ENCODE measurements around the gene C1orf105.

The C1orf105 gene

GRCh38 chr1:172460177-172460576 lies 39.7 kb downstream of the C1orf105 start:
- no peak for DNase-seq (ENCODE audit: extremely low read depth, low read depth)

DNA sequence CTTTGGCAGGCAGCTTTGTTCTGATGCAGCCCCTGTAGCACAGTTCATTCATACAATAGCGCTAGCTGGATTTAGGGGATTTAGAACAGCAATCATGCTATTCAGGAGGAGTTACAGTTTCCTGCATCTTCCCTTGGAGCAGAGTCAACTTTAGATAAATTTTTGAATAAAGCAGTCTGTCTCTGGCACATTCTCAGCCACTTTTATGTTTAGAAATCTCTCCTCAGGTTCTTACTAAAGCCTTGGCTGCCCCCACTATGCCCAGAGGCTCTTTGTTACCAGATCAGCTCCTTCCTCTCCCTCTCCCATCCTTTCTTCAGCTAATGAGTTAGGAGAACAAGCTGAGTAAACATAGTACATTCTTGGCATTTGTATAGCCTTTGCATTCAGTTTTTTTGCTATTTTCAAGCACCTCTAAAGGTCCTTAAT lies 40.4 kb downstream of the C1orf105 start:
- DNase-seq (ENCODE audit: extremely low read depth, low read depth): no peak
- no peak overlapping the region for H3K4me3 ChIP-seq (replicated peaks; ENCODE audit: low read depth, low read length)

More at GRCh38 chr1:172460177-172460576, 39.7 kb downstream of the C1orf105 start:
- TF ChIP-seq CTCF (IDR thresholded peaks at IDR 0.05; ENCODE audit: low read depth, low read length, missing control alignments): no peak
- H3K4me3 ChIP-seq (replicated peaks; ENCODE audit: low read depth, low read length): no peak overlapping the region

GRCh38 chr1:172465617-172466016 lies 45.1 kb downstream of the C1orf105 start:
- H3K4me3 ChIP-seq (replicated peaks; ENCODE audit: low read depth, low read length): no peak overlapping the region
- no peak for TF ChIP-seq CTCF (IDR thresholded peaks at IDR 0.05; ENCODE audit: low read depth, low read length, missing control alignments)
- no peak for DNase-seq (ENCODE audit: extremely low read depth, low read depth)

More for the DNA sequence above, 40.4 kb downstream of the C1orf105 start:
- TF ChIP-seq CTCF (IDR thresholded peaks at IDR 0.05; ENCODE audit: low read depth, low read length, missing control alignments): no peak

DNA sequence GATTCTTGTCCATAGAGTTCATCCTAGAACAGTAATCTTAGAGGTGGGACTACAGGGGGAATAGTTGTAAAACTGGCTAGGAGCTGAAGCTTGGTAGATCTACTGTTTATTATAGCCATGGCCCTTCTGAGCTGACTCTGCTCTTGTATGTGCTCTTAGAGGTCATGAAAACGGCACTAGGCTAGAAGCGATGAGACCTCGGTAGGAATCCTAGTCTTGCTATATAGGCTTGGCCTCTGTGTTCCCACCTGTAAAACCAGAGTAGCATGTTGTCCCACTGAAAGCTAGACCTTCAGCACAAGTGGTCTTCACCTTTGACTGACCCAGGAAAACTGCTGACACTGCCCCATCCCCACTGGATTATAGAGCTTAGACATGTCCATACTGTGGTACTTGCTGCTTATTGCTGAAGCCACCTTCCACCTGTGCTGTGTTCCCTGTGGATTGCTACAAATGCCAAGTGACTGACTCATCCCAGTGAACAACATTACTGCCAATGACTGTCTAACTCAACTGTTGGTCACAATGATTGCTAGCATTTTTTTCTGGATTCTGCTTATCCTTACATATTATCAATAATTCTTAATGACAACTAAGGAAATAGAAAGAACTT lies 46.4 kb downstream of the C1orf105 start:
- TF ChIP-seq CTCF (IDR thresholded peaks at IDR 0.05; ENCODE audit: low read depth, low read length, missing control alignments): no peak
- H3K4me3 ChIP-seq (replicated peaks; ENCODE audit: low read depth, low read length): no peak overlapping the region
- no peak for DNase-seq (ENCODE audit: extremely low read depth, low read depth)

GRCh38 chr1:172467446-172467845 lies 47.0 kb downstream of the C1orf105 start:
- no peak for TF ChIP-seq CTCF (IDR thresholded peaks at IDR 0.05; ENCODE audit: low read depth, low read length, missing control alignments)
- H3K4me3 ChIP-seq (replicated peaks; ENCODE audit: low read depth, low read length): no peak overlapping the region

DNA sequence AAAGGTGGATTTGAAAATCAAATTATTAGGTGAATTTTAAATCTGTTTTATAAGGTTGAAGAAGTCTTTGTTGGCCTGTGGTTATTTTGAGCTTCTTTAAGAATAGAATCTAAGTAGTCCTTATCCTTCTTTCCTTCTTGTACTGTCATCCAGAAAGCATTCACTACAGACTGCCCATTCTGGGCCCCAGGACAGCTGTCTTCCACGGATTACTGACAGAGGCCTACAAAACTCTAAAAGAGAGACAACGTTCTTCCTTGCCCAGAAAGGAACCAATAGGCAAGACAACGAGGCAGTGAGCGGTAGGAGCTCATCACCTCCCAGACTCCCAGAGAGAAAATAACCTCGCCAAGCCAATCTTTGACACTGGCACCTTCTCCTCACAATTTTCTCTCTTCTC lies 47.8 kb downstream of the C1orf105 start:
- DNase-seq (ENCODE audit: extremely low read depth, low read depth): no peak
- TF ChIP-seq CTCF (IDR thresholded peaks at IDR 0.05; ENCODE audit: low read depth, low read length, missing control alignments): no peak
- H3K4me3 ChIP-seq (replicated peaks; ENCODE audit: low read depth, low read length): no peak overlapping the region

More at GRCh38 chr1:172467446-172467845, 47.0 kb downstream of the C1orf105 start:
- no peak for DNase-seq (ENCODE audit: extremely low read depth, low read depth)

DNA sequence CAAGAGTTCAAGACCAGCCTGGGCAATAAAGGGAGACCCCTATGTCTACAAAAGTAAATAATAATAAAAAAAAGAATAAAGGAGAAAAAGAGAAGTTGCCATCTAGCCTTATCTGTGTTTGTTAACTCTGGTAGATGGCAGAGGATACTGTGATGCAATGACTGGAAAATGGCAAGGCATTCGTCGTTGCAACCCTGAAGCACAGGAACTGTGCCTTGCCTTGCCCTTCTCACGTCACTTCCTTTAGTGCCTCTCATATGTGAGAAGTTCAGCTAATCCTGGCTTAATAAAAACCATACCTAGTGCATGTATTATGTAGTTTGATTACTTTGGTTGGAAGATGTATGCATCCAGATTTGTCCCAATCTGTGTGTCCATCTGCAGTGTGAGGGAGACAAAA lies 49.2 kb downstream of the C1orf105 start:
- no peak for DNase-seq (ENCODE audit: extremely low read depth, low read depth)
- H3K4me3 ChIP-seq (replicated peaks; ENCODE audit: low read depth, low read length): no peak overlapping the region
- no peak for TF ChIP-seq CTCF (IDR thresholded peaks at IDR 0.05; ENCODE audit: low read depth, low read length, missing control alignments)

All from HFF-Myc (cell line).